A172 (cell line): ENCODE measurements around the gene CEP43. TPM values are rescaled to one million over a fixed set of nuclear protein-coding genes. Genes with fewer than 3 reads are reported as not detected.

Experiments used
- DNase-seq: peaks from one replicate; pipeline ENCODE4 v3.0.0-alpha.2; 2015; ENCODE audit warnings: low spot score
- total RNA-seq: library from RNA; depleted of rRNA; stranded (reverse); fragments of >200 nt; shearing (Covaris generic); gene quantifications from 2 replicates; pipeline ENCODE4 v1.2.3, GENCODE V29; 2014

Gene CEP43
- total RNA-seq, 1 experiment from 2014 or later, result 32.6 TPM

- no peak for DNase-seq
Measured at GRCh38 chr6:166969390-166970002, 29.7 kb upstream of the CEP43 start.

DNA sequence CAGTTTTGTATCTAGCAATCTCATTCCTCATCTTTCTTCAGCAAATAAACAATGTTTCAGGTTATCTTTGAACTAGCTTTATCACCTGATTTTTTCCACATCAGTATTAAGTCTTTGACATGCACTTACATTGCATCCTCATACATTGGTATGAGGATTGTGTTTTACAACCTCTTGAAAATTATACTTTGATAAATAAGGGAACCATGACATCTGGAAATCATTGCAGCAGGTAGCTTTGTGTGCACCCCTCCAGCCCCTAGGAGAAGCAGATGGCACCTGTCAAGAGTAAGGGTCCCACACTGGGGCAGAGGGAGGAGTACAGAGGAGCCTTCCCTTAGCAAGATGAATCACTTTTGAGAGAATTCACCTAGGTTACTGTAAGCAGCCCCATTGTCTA, 29.1 kb upstream of the CEP43 start:
- DNase-seq, result no peak

DNA sequence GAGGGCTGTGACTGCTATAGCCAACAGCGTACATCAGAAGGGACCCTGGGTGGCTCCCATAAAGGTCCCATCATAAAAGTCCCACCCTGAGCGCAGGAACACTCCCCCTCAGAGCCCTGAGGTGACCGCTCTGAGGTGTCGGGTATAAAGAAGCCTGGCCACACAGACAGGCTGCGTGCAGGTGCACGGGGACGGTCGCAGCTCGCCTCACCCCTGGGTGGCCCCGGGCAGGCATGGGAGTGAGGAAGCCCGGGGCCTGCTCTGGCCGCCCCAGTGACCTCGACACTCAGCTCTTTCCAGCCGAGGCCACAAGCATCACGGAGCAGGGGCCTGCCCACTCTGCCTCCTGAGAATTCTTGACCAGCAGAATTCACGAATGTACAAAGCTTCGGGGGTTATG, 28.4 kb upstream of the CEP43 start:
- DNase-seq, result no peak

- no peak for DNase-seq
Measured at GRCh38 chr6:166971271-166971670, 27.9 kb upstream of the CEP43 start.

GRCh38 chr6:166972101-166972500, 27.1 kb upstream of the CEP43 start:
- DNase-seq, result no peak

GRCh38 chr6:166976636-166977035, 22.6 kb upstream of the CEP43 start:
- no peak for DNase-seq

DNA sequence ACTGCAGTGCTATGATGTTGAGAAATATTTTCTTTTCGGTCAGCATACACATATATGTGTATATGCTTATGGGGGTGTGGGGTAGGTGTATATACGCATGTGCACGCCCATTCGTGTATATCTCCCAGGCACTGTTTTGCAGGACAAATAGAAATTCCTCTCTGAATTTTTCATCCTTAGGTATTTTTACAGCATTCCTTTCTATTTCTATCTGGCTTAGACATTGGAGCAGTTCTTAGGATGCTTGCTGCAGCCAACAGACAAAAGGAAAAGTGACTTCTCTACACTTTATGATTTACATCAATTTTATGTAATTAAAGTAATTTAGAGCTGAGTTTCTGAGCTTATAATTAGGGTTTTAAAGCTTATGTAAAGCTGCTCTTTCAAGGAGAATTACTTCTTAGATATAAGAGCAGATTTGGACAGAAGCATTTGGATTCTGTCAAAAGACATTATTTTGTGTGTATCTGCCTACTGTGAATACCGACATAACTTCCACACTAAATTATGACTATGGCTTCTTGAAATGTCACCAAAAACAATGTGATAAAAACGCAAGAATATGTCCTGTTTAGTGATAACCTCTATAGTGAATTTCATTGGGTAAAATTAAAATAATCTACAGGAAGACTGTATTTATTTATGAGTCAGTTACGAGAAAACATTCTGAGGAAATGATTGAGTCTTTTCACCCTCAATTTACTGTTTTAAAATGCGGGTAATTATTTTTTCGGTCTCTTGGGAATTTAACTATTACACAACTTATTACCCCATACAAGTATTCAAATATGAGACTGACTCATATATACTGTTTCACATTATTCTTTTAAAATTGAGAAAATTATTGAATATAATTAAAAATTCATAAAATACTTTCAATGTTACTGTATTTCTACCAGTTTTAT, 21.3 kb upstream of the CEP43 start:
- DNase-seq, result no peak

DNA sequence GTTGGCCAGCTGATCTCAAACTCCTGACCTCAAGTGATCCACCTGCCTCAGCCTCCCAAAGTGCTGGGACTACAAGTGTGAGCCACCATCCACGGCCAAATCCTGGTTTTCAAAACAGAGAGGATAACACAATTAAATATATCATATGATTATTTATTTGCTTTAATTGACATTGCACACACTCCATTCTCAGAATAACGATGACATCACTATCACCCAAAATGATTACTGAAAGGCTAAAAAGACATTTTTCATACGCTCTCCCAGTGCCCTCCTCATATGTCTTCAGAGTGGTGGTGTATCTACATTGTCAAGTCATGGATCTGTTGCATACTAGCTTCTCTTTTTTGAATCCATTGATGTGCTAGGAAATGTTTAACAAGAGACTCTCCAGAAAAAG, 18.5 kb upstream of the CEP43 start:
- DNase-seq, result no peak

- DNase-seq, result no peak
Measured at GRCh38 chr6:166987448-166987847, 11.7 kb upstream of the CEP43 start.

DNA sequence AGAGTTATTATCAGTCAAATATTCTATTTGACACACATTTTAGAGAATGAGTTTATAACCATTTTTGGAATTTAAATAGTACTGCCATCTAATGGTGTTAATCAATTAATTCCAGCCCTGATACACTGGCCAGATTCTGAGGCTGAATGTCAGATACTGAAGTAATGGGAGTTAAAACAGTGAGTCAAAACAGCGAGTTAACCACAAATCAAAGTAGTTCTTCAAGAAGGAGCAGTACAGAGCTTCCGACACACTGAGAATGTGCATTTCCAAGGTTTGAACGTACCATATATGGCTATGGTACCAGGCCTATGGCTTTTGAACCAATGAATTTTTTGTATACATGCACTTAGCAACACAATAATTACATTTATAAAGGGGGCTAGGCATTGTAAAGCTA, 11.3 kb upstream of the CEP43 start:
- DNase-seq, result no peak

DNA sequence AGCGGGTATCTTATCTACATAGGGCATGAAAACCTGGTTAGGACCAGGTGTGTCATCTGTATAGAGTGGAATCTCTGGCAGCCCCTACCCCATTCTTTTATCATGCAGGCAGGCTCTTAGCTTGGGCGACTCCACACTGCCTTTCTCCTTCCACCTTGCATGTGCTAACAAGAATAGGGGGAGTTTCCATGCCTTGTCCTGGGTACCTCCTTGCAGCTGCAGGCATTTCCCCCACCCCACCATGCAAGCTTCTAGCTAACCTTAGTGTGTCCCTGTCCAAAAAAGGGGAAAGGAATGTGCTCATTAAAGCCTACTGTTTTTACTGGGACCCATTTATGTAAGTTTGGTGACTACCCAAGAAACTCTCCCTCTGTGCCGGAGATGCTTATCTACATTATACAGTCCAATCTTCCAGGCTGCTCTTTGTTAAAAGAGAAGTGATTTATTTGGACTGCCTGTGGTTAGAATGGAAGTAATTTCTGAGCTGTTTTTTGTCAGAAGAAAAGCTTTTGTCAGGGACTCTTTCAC, 10.5 kb upstream of the CEP43 start:
- no peak for DNase-seq

- peak; percentile 25 for DNase-seq
Measured at GRCh38 chr6:166989427-166990032, 9.7 kb upstream of the CEP43 start.

DNA sequence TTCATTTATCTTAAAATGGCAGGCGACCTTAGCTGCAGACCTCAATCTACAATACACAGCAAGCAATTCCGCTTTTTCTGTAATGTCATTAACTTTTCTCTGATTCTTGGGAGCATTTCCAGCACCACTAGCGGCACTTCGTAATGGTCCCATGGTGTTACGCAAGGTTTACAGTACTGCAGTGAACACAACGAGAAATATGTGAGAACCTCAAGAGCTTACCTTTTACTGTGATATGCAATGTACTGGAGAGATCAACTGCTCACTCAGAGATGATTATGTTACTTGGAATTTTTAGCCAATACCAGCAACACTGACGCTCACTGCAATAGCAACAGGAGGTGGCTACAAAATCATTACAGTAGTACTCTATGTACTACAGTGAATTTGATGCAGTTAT, 2.8 kb upstream of the CEP43 start:
- DNase-seq, result no peak

- no peak for DNase-seq
Measured at GRCh38 chr6:166997348-166997747, 1.8 kb upstream of the CEP43 start.

GRCh38 chr6:166997768-166998255, 1.4 kb upstream of the CEP43 start:
- peak; percentile 55 for DNase-seq

GRCh38 chr6:166998256-166999144, 697 bp upstream of the CEP43 start:
- no peak for DNase-seq

GRCh38 chr6:166999884-167000253, 672 bp downstream of the CEP43 start:
- no peak for DNase-seq

DNA sequence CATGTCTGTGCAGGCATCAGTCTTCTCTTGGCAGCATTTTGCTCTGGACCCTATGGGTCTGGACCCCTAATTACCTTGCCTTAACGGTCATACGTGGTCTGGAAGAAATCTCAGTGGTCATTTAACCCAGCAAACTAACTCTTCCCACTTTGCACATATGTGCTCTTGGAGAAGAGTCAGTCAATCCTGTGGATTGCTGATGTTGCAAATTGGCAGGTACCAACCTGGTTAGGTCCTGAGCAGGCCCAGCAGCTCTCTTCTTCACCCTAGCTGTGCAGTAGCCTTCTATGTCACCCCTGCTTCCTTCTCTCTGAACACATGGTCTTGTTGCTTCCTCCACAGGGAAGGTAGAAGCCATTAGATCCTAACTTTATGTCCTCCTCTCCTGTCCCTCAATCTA, 1.6 kb downstream of the CEP43 start:
- no peak for DNase-seq

DNA sequence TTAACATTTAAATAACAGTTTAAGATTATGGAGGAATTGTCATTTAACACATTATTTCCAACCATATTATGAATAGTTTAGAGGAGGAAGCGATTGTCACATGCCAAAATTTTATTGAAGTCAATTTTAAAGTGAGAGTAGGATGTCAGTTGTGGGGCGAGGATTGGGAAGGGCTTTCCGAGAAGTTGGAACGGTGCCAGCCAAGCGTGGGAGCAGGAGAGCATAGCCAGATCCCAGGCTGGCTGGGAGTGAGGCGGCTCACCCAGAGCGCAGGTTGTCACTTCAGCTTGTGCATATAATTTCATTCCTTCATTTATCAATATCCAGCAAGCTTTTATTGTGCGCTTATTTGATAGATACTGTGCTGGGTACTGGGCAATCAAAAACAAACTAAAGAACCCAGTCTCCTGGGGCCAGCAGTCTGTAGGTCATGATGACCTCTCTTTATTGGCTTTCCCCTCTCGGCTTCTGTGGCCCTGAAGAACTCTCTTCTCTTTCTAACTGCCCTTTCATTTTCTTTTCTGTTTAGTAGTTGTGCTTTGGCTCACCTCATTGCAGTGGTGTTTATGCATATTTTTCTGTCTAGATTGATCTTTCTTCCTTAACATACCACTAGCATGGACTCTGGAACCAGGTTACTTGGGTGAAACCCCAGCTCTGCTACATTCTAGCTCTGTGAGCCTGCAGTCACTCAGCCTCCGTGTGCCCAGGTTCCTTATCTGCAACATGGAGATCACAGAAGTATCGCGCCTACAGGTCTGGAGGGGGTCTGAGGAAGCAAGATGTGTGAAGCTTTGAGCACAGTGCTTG, 6.4 kb downstream of the CEP43 start:
- no peak for DNase-seq

GRCh38 chr6:167007985-167008384, 8.8 kb downstream of the CEP43 start:
- no peak for DNase-seq

DNA sequence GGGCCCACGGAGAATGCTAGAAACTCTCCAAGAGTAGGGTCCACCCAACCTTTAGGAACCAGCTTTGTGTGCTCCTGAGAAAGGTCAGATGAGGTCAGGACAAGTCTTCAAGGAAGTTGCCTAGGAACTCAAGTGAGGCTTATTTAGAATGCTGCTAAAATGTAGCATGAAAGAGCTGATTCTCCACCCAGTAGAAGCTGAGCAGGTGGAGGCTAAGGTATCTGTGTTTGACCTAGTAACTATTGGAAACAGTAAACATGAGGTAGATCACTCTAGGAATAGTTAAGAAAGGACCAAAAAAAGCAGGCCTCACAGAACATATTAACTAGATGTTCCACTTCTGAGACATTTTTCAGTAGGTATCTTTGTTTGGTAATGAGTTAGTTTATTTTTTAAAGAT, 13.9 kb downstream of the CEP43 start:
- DNase-seq, result no peak
